ENCODE results near the gene CEL.

GRCh38 chr9:133064241-133065069 lies 2.7 kb downstream of the CEL start:
- TF ChIP-seq POLR2A (IDR thresholded peaks at IDR 0.05) (no peak), CTCF (IDR thresholded peaks at IDR 0.05) (no peak)

Measured in testis (tissue), 2 donors.